Endothelial cell of umbilical vein (primary cell): ENCODE measurements around the gene MYMX.

Experiments
- CTCF ChIP-seq, 2 donors: IDR thresholded peaks; 1 replicate in 1 of 2; 2 replicates in 1 of 2; pipeline ENCODE4 v1.5.1; 2011; ENCODE audit warnings: low read length in 2 of 2, mild to moderate bottlenecking in 2 of 2, moderate library complexity in 2 of 2, control low read depth in 1 of 2, inconsistent platforms in 1 of 2, low read depth in 1 of 2; ENCODE audit not compliant: insufficient read depth in 1 of 2; ENCODE audit errors: extremely low read depth in 1 of 2
- EZH2 ChIP-seq: IDR thresholded peaks from 2 replicates; pipeline ENCODE4 v1.6.1; 2012; ENCODE audit warnings: borderline replicate concordance, low read depth, mild to moderate bottlenecking, moderate library complexity, low read length, inconsistent platforms; ENCODE audit not compliant: severe bottlenecking
- FOS ChIP-seq: IDR thresholded peaks from 2 replicates; pipeline ENCODE4 v1.6.1; 2011; ENCODE audit warnings: mild to moderate bottlenecking, low read length, moderate library complexity, borderline replicate concordance; ENCODE audit not compliant: insufficient read depth
- GATA2 ChIP-seq: IDR thresholded peaks from 2 replicates; pipeline ENCODE4 v1.7.0; 2011; ENCODE audit warnings: low read depth, mild to moderate bottlenecking, moderate library complexity, mixed read lengths, low read length; ENCODE audit not compliant: insufficient read length, insufficient read depth
- JUN ChIP-seq: IDR thresholded peaks from 2 replicates; pipeline ENCODE4 v1.6.1; 2011; ENCODE audit warnings: borderline replicate concordance, low read depth; ENCODE audit not compliant: insufficient read length, insufficient read depth
- MAX ChIP-seq: IDR thresholded peaks from 2 replicates; pipeline ENCODE4 v1.6.1; 2011; ENCODE audit not compliant: insufficient read depth, insufficient read length
- MYC ChIP-seq: IDR thresholded peaks from one replicate; pipeline ENCODE4 v1.6.1; 2011; ENCODE audit warnings: mild to moderate bottlenecking, low read depth, low read length
- POLR2A ChIP-seq: IDR thresholded peaks from 2 replicates; pipeline ENCODE4 v1.6.1; 2012; ENCODE audit warnings: low read depth, mild to moderate bottlenecking, control low read depth, low read length
- POLR2AphosphoS5 ChIP-seq: IDR thresholded peaks from 2 replicates; pipeline ENCODE4 v1.6.1; 2012; ENCODE audit warnings: low read depth, mild to moderate bottlenecking, control low read depth, low read length, moderate library complexity; ENCODE audit not compliant: insufficient read depth

- TF ChIP-seq CTCF (IDR thresholded peaks at IDR 0.05; ENCODE audit: extremely low read depth in 1 of 2, insufficient read depth in 1 of 2, low read depth in 1 of 2, low read length in 2 of 2) (no peak), MAX (no peak), POLR2AphosphoS5 (no peak), EZH2 (no peak), POLR2A (no peak), GATA2 (no peak), MYC (no peak), FOS (no peak), JUN (no peak)
Observed at GRCh38 chr6:44228031-44228430, 11.3 kb downstream of the MYMX start.
